Retinal pigment epithelial cell (primary cell): ENCODE measurements around the gene ENDOV.

Source experiments
- DNase-seq: peaks from one replicate; pipeline ENCODE4 v3.0.0-alpha.2; 2010; ENCODE audit warnings: low read depth
- H3K4me3 ChIP-seq: 2 replicates; pipeline ENCODE4 v1.5.1; 2011; ENCODE audit warnings: mild to moderate bottlenecking, low read length, control low read depth, moderate library complexity
- TF ChIP-seq, protein P1 (sequence below): conservative IDR thresholded peaks from 2 replicates; pipeline ENCODE4 v1.5.1; 2011; ENCODE audit warnings: low read depth, low read length, control low read depth, inconsistent platforms

The ENDOV gene

DNA sequence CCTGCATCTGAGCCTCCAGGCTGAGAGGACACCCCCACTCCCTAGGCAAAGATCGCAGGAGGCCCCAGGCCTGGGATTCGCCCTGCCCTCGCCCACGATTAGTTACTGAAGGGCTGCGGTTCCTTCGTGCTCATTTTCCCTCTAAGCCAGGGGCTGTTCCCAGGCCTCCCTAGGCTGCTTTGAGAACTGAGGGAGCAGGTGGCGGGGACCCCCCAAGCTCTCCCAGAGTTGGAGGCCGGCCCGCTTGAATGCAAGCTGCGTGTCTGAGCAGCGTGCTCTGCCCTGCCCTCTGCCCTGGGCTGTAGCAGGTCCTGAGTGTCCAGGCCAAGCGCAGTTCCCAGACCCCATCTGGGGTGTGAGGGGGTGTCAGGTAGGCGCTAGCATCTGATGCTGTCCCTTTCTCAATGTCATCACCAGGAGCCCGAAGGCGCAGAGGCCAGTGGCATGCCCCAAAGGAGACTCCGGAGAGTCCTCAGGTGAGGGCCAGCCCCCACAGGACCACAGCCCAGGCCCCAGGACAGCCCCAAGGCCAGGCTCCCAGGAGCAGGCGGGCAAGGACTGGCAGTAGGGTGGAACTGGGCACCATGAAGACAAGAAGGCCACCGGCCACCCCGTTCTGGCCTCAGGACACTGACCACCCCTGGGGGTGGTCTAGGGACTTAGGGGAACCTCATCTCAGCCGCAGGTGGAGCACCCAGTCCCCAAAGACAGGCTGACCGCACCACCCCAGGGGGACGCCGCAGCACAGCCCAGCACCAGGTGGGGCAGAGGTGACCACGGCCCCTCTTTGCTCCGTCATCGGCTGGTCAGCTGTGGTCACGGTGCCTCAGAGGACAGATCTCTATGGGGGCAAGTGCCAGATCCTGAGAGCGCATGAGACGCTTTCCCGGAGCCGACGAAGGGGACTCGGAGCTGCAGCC, 14.6 kb downstream of the ENDOV start:
- DNase-seq: no peak
- TF ChIP-seq, protein P1, sequence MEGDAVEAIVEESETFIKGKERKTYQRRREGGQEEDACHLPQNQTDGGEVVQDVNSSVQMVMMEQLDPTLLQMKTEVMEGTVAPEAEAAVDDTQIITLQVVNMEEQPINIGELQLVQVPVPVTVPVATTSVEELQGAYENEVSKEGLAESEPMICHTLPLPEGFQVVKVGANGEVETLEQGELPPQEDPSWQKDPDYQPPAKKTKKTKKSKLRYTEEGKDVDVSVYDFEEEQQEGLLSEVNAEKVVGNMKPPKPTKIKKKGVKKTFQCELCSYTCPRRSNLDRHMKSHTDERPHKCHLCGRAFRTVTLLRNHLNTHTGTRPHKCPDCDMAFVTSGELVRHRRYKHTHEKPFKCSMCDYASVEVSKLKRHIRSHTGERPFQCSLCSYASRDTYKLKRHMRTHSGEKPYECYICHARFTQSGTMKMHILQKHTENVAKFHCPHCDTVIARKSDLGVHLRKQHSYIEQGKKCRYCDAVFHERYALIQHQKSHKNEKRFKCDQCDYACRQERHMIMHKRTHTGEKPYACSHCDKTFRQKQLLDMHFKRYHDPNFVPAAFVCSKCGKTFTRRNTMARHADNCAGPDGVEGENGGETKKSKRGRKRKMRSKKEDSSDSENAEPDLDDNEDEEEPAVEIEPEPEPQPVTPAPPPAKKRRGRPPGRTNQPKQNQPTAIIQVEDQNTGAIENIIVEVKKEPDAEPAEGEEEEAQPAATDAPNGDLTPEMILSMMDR: no peak
- H3K4me3 ChIP-seq: no peak overlapping the region

DNA sequence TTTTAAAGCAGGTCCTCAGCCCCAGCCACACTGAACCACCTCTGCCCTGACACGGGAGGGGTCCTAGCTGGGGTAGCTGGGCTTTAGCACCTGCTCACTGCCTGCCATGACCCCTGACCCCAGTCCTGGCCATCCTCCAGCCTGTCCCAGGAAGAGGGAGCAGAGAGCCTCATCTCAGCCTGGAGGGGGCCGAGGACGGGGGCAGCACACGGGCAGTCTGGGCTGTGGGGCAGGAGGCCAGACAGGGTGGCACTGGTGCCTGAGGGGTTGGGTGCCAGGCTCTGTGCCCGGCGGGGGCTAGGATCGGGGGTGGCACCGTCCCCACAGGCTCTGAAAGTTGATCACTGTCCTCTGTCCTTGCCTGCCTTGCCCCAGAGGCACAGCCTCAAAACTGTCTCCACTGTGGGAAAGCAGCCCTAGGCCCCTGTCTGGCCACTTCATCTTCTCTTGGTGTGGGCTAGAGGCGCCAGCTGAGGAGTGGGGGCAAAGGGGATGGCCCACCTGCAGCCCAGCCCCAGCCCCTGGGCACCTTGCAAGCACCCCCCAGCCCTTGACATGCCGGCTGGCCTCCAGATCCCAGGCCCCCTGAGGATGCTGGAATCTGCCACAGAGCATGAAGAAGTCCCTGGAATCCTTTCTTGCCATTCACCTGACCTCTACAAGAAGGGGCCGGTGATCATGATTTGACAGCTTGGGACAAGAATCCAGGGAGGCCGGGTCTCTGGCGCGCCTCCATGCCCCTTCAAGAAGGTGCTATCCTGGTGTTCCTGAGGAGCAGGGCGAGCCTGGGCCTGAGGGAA, 15.7 kb downstream of the ENDOV start:
- TF ChIP-seq, protein P1: no peak

DNA sequence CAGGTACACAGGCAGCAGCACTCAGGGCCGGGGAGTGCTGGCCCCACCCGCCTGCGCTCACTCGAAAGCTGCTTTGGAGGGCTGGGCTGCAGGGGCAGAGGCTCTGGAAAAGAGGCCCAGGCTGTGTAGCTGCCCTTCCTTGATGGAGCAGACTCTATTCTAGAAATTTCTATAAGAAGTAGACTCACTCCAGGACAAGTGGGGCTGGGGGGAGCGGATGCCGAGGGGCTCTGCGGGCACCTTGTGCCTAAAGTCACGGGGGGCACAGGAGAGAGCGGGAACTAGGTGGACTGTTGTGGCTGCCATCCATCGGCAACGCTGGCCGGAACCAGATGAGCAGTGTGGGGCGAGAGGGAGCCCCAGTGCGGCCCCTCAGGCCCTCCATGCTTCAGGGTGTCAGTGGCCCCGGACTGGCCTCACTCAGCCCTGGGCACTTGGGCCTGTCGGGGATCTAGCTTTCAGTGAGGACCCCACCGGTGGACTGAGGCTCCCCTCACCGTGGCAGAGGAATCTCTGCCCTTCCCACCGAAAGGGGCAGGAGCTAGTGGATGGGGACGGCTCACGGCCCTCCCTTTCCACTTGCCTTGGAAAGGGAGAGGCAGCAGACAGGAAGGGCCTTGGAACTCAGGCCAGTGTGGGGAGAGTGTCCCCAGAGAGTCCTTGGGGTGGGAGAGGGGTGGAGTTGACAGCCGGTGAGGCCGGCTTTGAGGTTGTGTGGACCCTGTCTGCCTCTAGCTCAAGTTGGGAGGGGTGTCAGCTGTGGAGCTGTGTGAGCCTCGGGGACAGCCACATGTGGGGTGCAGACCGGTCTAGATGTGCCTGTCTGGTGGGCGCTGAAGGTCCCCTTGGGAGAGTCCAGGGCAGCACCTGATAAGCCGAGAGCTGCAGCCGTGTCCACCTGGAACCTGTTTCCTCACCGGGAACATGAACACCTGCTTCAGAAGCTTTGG, 16.6 kb downstream of the ENDOV start:
- TF ChIP-seq, protein P1: no peak
- DNase-seq: no peak
- H3K4me3 ChIP-seq: no peak overlapping the region

More for the DNA sequence above, 15.7 kb downstream of the ENDOV start:
- H3K4me3 ChIP-seq: no peak overlapping the region
- DNase-seq: no peak

DNA sequence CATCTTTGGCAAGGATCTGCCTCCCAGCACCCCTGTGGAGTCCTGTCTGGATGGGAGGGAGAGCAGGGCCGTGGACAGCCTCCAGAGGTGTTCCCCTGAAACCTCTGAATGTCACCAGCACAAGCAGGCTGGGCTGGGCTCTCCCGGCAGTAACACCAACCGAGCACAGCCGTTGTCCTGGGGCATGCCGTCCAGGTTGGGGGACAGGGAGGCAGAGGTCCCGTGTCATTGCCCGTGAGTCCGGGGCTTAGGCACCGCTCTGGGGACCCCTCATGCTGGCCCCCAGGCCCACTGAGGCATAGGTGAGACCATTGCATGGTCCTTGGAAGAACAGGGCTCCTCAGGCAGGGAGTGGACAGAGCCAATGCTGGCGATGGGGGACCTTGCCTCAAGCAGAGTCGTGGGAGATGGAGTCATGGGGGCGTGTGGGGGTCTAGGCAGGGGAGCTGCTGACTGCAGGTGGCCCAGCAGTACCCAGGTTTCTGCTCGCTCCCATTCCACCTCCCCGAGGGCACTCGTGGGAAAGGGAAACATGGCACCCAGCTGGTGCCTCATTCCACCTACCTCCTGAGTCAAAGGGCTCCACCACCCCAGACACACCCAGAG, 17.5 kb downstream of the ENDOV start:
- no peak for DNase-seq
- no peak overlapping the region for H3K4me3 ChIP-seq
- TF ChIP-seq, protein P1: no peak

DNA sequence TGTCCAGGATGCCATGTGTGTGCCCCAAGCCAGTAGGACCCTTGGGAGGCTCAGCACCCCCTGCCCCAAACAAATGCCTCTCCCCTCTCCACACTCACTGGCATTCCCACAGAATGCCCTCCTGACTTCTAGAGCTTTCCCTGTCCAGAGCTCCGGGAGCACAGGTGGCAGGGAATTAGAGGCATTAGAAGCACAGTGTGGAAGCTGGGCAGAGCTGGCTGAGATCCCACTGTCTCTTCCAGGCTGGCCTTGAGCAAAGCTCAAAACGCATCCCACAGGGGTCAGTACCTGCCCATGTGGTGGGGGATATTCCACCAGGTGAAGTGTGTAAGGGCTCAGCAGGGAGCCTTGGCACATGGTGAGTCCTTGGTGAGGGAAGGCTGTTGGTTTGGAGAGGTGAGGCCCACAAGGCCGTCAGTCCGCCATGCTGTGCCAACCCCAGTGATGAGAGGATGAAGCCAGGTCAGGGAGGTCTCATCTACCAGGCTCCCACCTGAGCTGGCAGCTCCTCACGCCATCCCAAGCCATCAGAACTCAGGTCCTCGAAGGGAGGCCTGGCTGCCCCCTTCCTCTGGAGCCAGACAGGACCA, 18.1 kb downstream of the ENDOV start:
- no peak overlapping the region for H3K4me3 ChIP-seq
- TF ChIP-seq, protein P1: no peak
- DNase-seq: no peak
